ENCODE measurements around the gene ETNK2.

- TF ChIP-seq, protein P1, sequence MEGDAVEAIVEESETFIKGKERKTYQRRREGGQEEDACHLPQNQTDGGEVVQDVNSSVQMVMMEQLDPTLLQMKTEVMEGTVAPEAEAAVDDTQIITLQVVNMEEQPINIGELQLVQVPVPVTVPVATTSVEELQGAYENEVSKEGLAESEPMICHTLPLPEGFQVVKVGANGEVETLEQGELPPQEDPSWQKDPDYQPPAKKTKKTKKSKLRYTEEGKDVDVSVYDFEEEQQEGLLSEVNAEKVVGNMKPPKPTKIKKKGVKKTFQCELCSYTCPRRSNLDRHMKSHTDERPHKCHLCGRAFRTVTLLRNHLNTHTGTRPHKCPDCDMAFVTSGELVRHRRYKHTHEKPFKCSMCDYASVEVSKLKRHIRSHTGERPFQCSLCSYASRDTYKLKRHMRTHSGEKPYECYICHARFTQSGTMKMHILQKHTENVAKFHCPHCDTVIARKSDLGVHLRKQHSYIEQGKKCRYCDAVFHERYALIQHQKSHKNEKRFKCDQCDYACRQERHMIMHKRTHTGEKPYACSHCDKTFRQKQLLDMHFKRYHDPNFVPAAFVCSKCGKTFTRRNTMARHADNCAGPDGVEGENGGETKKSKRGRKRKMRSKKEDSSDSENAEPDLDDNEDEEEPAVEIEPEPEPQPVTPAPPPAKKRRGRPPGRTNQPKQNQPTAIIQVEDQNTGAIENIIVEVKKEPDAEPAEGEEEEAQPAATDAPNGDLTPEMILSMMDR (IDR thresholded peaks at IDR 0.05): no peak
- TF ChIP-seq POLR2A (IDR thresholded peaks at IDR 0.05): no peak
Observed at GRCh38 chr1:204121840-204122555, 29.8 kb downstream of the ETNK2 start.
